IPS DF 6.9 (cell line): ENCODE measurements around the gene APBA1.

Experiments
- DNase-seq: peaks from one replicate; pipeline ENCODE4 v3.0.0-alpha.2; 2013; ENCODE audit warnings: low read depth, low spot score
- H3K27ac ChIP-seq: one replicate; pipeline ENCODE4 v1.5.1; 2013; ENCODE audit warnings: low read length, control low read depth
- H3K27me3 ChIP-seq: 2 replicates; pipeline ENCODE4 v1.6.1; 2013; ENCODE audit warnings: mild to moderate bottlenecking, low read length; ENCODE audit not compliant: control insufficient read depth, insufficient read depth
- H3K36me3 ChIP-seq: 2 replicates; pipeline ENCODE4 v1.6.1; 2013; ENCODE audit warnings: low read length; ENCODE audit not compliant: control insufficient read depth, insufficient read depth
- H3K4me1 ChIP-seq: 2 replicates; pipeline ENCODE4 v1.6.1; 2013; ENCODE audit warnings: low read length; ENCODE audit not compliant: control insufficient read depth, insufficient read depth
- H3K4me3 ChIP-seq: 2 replicates; pipeline ENCODE4 v1.5.1; 2013; ENCODE audit warnings: mild to moderate bottlenecking, low read length
- H3K9me3 ChIP-seq: 2 replicates; pipeline ENCODE4 v1.6.1; 2013; ENCODE audit warnings: low read length, inconsistent platforms; ENCODE audit not compliant: control insufficient read depth, insufficient read depth
- WGBS: extraction: QIAGEN DNeasy Blood & Tissue Kit; methylation state at CpG from one replicate; pipeline ENCODE4 v1.1.7; 2013; ENCODE audit warnings: mixed read lengths, missing lambda C conversion rate; ENCODE audit not compliant: insufficient read length, insufficient coverage; 5-methylcytosine and 5-hydroxymethylcytosine counted together

APBA1 gene

DNA sequence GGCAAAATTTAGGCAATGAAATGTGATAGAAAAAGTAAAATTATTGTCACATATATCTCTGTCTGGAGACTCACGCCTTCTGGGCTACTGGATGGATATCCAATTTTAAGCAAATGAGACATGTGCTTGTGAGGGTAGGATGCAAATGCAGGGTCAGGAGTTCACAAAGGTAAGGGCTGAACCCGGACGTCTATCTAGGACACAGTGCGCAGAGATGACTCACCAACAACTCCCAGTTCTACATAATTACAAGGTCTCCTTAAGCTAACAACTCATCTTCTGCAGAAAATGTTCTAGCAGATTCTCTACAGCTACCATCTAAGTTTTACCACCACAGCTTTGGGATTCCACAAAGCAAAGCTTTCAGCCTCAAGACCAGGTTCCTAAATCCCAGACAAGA, 186.7 kb downstream of the APBA1 start:
- 0 out of 2 replicates have a peak, but pooled peaks cover 3% of the 10 kb centered on the region for H3K4me1 ChIP-seq
- no CpG with 5 or more reads among the region's 4 CpGs for WGBS
- no peak for DNase-seq
- no peak overlapping the region for H3K27ac ChIP-seq
- no peaks in the 10 kb centered on the region for H3K36me3 ChIP-seq
- no peak overlapping the region for H3K4me3 ChIP-seq
- H3K27me3 ChIP-seq = no peaks in the 10 kb centered on the region
- no peaks in the 10 kb centered on the region for H3K9me3 ChIP-seq

- WGBS = no CpG with 5 or more reads among the region's 2 CpGs
- 0 out of 2 replicates have a peak, but pooled peaks cover 3% of the 10 kb centered on the region for H3K4me1 ChIP-seq
- DNase-seq = no peak
- no peak overlapping the region for H3K4me3 ChIP-seq
- H3K27ac ChIP-seq = no peak overlapping the region
- no peaks in the 10 kb centered on the region for H3K27me3 ChIP-seq
- no peaks in the 10 kb centered on the region for H3K36me3 ChIP-seq
- no peaks in the 10 kb centered on the region for H3K9me3 ChIP-seq
These were observed 188.2 kb downstream of the APBA1 start for GRCh38 chr9:69483886-69484422.

GRCh38 chr9:69476797-69477196, 195.4 kb downstream of the APBA1 start:
- H3K27ac ChIP-seq = no peak overlapping the region
- WGBS = no CpG with 5 or more reads among the region's 7 CpGs

GRCh38 chr9:69476016-69476415, 196.2 kb downstream of the APBA1 start:
- no peak overlapping the region for H3K27ac ChIP-seq
- no peaks in the 10 kb centered on the region for H3K36me3 ChIP-seq
- WGBS = no CpG with 5 or more reads among the region's 6 CpGs
- H3K4me1 ChIP-seq = peaks cover 2% of the 10 kb centered on the region; the same call in 1 of the 2 replicates
- no peak for DNase-seq
- H3K4me3 ChIP-seq = no peak overlapping the region
- H3K27me3 ChIP-seq = no peaks in the 10 kb centered on the region
- H3K9me3 ChIP-seq = no peaks in the 10 kb centered on the region

More at GRCh38 chr9:69476797-69477196, 195.4 kb downstream of the APBA1 start:
- H3K9me3 ChIP-seq = no peaks in the 10 kb centered on the region
- H3K36me3 ChIP-seq = no peaks in the 10 kb centered on the region
- no peaks in the 10 kb centered on the region for H3K27me3 ChIP-seq
- peaks cover 2% of the 10 kb centered on the region; the same call in 1 of the 2 replicates for H3K4me1 ChIP-seq
- DNase-seq = peak; percentile 20
- H3K4me3 ChIP-seq = no peak overlapping the region

DNA sequence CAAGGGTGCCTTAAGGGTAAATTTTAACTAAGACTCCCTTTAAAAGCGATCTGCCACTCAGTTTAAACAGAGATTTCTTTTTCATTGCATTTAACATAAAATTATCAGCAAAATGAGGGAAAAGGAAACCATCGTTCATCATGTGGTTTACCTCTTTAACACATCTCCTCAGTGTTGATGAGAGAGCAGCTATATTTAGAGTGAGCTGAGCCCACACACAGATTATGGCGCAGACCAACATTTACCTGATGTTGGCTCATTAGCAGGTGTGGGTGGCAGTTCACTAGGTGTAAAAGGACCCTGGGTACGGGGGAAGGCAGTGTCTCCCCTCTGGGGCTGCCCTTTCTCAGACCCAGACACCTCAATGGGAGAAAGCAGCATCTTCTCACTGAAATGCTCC, 197.3 kb downstream of the APBA1 start:
- no CpG with 5 or more reads among the region's 4 CpGs for WGBS
- no peak overlapping the region for H3K4me3 ChIP-seq
- no peak overlapping the region for H3K27ac ChIP-seq
- no peaks in the 10 kb centered on the region for H3K27me3 ChIP-seq
- H3K4me1 ChIP-seq = peaks cover 2% of the 10 kb centered on the region; the same call in 1 of the 2 replicates
- no peaks in the 10 kb centered on the region for H3K36me3 ChIP-seq
- DNase-seq = no peak
- H3K9me3 ChIP-seq = no peaks in the 10 kb centered on the region

DNA sequence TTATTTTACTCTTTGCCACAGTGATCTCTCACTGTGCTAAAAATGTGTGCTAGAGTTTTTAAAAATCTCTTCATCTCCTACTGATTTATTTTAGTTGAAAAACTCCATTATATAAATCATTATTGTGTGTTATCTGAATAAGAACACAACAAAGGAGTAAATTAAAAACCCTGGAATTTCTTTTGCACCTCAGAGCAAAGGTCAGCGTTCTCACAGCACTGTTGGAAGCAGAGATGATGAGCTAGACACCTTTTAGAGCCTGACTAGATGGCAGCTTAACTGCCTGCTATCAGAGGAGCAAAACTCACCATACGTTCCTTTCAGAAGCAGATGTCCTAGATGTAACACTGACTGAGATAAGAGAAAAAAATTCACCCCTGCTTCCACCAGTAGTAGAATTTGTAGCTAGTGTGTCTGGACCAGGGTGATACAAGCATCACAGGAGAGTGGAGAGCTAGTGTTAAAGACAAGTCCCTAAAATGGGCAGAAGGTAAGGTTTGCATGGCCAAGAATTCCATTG, 200.0 kb downstream of the APBA1 start:
- DNase-seq = no peak
- no peak overlapping the region for H3K27ac ChIP-seq
- no peaks in the 10 kb centered on the region for H3K27me3 ChIP-seq
- H3K9me3 ChIP-seq = no peaks in the 10 kb centered on the region
- H3K4me1 ChIP-seq = peaks cover 2% of the 10 kb centered on the region; the same call in 1 of the 2 replicates
- H3K4me3 ChIP-seq = no peak overlapping the region
- no peaks in the 10 kb centered on the region for H3K36me3 ChIP-seq
- WGBS = no CpG with 5 or more reads among the region's 2 CpGs

DNA sequence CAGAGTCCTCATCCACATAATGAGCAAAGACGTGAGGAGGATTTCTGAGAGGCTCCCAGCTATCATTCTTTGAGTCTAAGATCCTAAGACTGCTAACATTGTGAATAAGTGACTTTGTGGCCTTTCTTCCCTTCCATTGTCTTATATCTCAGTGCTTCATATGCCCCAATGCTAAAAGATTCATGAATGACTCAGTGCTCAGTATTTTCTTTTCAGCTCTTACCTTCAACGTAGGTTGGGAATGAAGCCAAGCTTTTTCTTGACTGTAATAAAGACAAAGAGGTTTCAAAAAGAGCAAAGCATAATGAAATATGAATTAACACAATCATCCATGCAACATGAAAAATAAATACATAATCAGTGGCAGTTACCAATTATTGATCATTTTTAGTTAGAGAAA, 200.7 kb downstream of the APBA1 start:
- H3K4me1 ChIP-seq = no peaks in the 10 kb centered on the region
- no peak overlapping the region for H3K4me3 ChIP-seq
- H3K27me3 ChIP-seq = no peaks in the 10 kb centered on the region
- WGBS = no CpG with 5 or more reads among the region's 2 CpGs
- H3K9me3 ChIP-seq = no peaks in the 10 kb centered on the region
- no peaks in the 10 kb centered on the region for H3K36me3 ChIP-seq
- H3K27ac ChIP-seq = no peak overlapping the region
- DNase-seq = no peak

DNA sequence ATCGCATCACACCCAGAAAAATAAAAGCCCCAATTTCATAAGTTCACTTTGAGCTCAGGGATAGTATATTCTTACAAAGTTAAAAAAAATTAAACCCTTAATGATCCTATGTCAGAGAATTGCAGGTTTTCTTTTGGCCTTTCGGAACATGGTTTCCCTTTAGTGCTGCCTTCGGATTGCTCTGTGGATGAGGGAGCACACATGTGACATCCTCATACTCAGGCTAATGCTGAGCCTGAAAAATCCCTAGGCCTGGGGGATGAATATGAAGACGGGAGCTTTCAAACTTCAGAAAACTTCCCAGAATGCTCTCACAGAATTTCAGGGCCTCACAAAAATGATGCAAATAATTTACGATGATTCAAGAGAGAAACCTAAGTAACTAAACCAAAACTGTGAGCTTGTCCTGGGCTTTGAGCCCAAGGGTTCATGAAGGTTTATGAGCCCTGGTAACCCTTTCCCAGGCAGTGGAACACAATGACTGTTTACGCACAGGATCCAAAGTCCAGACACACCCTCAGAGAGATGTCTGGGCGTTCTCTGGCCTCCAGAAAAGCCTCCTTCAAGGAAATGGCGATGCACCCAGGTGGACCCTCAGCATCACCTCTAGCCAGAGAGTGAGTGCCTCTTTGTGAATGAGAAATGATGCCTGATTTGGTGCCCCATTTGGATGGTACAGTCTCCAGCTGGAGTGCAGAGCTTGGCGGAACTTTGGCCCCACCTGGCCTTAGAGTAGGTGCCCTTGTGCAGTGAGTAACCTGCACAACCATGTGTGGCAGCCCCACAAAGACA, 201.8 kb downstream of the APBA1 start:
- H3K27ac ChIP-seq = no peak overlapping the region
- no peak for DNase-seq
- no peaks in the 10 kb centered on the region for H3K36me3 ChIP-seq
- no peaks in the 10 kb centered on the region for H3K9me3 ChIP-seq
- no peaks in the 10 kb centered on the region for H3K27me3 ChIP-seq
- no CpG with 5 or more reads among the region's 9 CpGs for WGBS
- no peak overlapping the region for H3K4me3 ChIP-seq
- no peaks in the 10 kb centered on the region for H3K4me1 ChIP-seq

DNA sequence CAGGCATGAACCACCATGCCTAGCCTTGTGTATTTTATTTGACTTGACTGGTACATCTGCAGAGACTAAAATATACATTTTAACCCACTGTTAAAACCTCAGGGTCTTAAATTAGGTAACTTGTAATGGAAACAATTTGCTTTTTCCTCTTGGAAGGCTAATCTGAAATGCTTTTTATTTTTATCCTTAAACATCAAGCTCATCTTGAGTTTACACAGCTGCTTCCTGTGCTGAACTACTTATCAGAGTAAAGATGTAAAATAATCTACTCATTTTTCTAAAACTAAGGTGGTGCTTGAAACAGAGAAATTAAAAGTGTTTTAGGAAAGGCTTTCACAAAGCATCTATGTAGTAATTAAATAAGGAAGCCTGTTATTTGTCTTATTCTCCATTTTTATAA, 203.0 kb downstream of the APBA1 start:
- no peak for DNase-seq
- Histone ChIP-seq H3K9me3 (no peaks in the 10 kb centered on the region), H3K36me3 (no peaks in the 10 kb centered on the region), H3K27ac (no peak overlapping the region), H3K4me1 (no peaks in the 10 kb centered on the region), H3K4me3 (no peak overlapping the region), H3K27me3 (no peaks in the 10 kb centered on the region)

DNA sequence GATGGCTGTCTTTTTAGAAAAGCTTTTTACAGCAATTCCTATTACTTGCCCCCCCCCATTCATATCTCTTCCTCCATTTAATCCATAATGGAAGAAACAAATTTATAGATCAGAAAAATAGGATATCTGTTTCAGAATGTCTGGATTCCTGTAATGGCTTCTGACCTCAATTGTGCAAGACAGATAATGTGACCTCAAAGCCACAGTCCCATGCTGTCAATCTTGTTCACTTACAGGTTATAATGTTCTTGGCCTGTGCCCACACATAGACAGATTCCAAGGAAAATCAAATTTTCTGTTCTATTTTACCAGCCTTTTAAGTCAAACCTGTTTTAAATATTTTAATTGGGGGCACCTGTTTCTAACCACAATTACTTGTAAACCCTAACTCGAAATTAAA, 203.8 kb downstream of the APBA1 start:
- no CpG with 5 or more reads among the region's 1 CpG for WGBS
- H3K27me3 ChIP-seq = no peaks in the 10 kb centered on the region
- no peak overlapping the region for H3K4me3 ChIP-seq
- no peak for DNase-seq
- H3K36me3 ChIP-seq = no peaks in the 10 kb centered on the region
- H3K4me1 ChIP-seq = no peaks in the 10 kb centered on the region
- no peak overlapping the region for H3K27ac ChIP-seq
- no peaks in the 10 kb centered on the region for H3K9me3 ChIP-seq
